ENCODE measurements around the gene PPFIBP1. TPM values are rescaled to one million over a fixed set of nuclear protein-coding genes. Genes with fewer than 3 reads are reported as not detected.

PPFIBP1 gene
- total and polyA plus RNA-seq, 9 donors = 61.3 to 216 (median 155) TPM

DNA sequence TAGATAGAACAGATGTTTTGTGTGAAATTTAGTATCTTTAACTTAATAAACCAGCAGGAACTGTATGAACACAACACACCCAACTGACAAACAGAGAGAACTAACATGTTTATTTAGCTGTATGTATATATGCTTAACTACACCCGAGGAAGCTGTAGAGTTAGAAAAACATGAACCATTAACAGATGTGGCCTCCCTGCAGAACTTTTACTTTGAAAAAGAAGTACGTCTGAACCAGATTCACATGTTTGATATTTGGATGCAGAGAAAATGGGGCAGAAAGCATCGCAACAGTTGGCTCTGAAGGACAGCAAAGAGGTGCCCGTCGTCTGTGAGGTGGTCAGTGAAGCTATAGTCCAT is 172.3 kb downstream of the PPFIBP1 start, which contains the start of gene REP15:
Gene REP15, plus strand, starts transcription at position 155 of the 360 bp plus-strand sequence. Its CDS starts 116 bp downstream, at position 271.
- H3K4me3 ChIP-seq = no peak within 1 kb of the TSS
- no peak for DNase-seq
- WGBS, 3 donors = 81 to 84% (median 83%) methylated on average over 5 of the region's 5 CpGs
- H3K9me3 ChIP-seq = no peaks in the 10 kb centered on the region
- no peaks in the 10 kb centered on the region for H3K36me3 ChIP-seq
- no peak for TF ChIP-seq EP300 (IDR thresholded peaks at IDR 0.05)
- TF ChIP-seq, protein P1, sequence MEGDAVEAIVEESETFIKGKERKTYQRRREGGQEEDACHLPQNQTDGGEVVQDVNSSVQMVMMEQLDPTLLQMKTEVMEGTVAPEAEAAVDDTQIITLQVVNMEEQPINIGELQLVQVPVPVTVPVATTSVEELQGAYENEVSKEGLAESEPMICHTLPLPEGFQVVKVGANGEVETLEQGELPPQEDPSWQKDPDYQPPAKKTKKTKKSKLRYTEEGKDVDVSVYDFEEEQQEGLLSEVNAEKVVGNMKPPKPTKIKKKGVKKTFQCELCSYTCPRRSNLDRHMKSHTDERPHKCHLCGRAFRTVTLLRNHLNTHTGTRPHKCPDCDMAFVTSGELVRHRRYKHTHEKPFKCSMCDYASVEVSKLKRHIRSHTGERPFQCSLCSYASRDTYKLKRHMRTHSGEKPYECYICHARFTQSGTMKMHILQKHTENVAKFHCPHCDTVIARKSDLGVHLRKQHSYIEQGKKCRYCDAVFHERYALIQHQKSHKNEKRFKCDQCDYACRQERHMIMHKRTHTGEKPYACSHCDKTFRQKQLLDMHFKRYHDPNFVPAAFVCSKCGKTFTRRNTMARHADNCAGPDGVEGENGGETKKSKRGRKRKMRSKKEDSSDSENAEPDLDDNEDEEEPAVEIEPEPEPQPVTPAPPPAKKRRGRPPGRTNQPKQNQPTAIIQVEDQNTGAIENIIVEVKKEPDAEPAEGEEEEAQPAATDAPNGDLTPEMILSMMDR (IDR thresholded peaks at IDR 0.05) = no peak
- no peak for TF ChIP-seq POLR2A (IDR thresholded peaks at IDR 0.05)
- no peaks in the 10 kb centered on the region for H3K4me1 ChIP-seq (ENCODE audit: insufficient read depth)
- H3K27me3 ChIP-seq = no peaks in the 10 kb centered on the region
- no peak within 1 kb of the TSS for H3K27ac ChIP-seq
- intact Hi-C loops (cut with DNase I) = loop anchor here in 1 of 4 donors (5.0 kb wide), 1 partner anchor 1234 kb away; no protein-coding TSS in a partner anchor

DNA sequence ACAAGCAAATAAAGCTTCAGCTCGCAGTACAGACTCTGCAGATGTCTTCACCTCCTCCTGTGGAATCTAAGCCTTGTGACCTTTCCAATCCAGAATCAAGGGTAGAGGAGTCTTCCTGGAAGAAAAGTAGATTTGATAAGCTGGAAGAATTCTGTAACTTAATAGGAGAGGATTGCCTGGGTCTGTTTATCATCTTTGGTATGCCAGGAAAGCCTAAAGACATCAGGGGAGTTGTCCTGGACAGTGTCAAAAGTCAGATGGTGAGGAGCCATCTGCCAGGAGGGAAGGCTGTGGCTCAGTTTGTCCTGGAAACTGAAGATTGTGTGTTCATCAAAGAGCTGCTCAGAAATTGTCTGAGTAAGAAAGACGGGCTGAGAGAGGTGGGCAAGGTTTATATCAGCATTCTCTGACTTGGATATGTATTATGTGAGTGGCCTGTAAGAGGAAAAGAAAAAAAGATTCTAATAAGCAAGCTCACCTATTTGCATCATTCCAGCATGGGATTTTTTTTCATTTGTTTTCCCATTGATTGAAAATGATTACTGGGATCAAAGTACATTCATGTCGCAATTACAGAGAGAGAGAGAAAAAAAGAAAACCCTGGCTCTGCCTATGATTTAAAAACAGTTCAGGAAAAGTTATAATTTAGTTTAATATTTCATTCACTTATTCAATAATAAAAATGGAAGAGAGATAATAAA is 173.0 kb downstream of the PPFIBP1 start:
- DNase-seq = no peak
- H3K4me3 ChIP-seq = no peak overlapping the region
- H3K27ac ChIP-seq = no peak overlapping the region
- H3K27me3 ChIP-seq = no peaks in the 10 kb centered on the region
- no peak for TF ChIP-seq EP300 (IDR thresholded peaks at IDR 0.05)
- TF ChIP-seq, protein P1 (IDR thresholded peaks at IDR 0.05) = no peak
- no peak for TF ChIP-seq POLR2A (IDR thresholded peaks at IDR 0.05)
- H3K4me1 ChIP-seq (ENCODE audit: insufficient read depth) = no peaks in the 10 kb centered on the region
- no peaks in the 10 kb centered on the region for H3K36me3 ChIP-seq
- H3K9me3 ChIP-seq = no peaks in the 10 kb centered on the region
- intact Hi-C loops (cut with DNase I) = loop anchor here in 1 of 4 donors (5.0 kb wide), 1 partner anchor 1235 kb away; no protein-coding TSS in a partner anchor
- 83 to 94% (median 90%) methylated on average over 3 of the region's 3 CpGs for WGBS, 3 donors

DNA sequence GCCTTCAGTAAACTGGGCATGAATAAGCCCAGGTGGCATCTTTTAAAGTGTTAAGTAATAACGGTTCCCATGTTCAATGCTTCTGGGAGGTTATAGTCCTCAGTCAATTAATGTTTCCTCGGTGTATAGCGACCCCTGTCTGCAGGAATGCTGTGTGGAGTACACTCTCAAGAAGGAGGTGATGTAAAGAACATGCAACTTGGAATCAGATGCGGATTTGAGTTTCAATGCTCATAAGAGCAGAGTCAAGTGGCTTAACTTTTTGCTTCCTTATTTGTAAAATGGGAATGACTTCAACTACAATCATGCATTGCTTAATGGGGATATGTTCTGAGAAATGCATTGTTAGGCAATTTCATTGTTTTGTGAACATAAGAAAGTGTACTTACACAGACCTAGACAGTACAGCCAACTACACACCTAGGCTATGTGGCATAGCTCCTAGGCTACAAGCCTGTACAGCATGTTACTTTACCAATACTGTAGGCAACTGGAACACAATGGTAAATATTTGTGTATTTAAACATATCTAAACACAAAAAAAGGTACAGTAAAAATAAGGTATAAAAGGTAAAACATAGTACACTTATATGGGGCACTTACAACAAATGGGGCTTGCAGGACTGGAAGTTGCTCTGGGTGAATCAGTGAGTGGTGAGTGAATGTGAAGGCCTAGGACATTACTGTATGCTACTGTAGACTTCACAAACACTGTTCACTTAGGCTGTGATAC is 179.9 kb downstream of the PPFIBP1 start:
- intact Hi-C loops (cut with DNase I) = no loop called here
- Histone ChIP-seq H3K27ac (no peak overlapping the region), H3K9me3 (no peaks in the 10 kb centered on the region), H3K36me3 (no peaks in the 10 kb centered on the region), H3K27me3 (no peaks in the 10 kb centered on the region), H3K4me1 (ENCODE audit: insufficient read depth) (no peaks in the 10 kb centered on the region), H3K4me3 (no peak overlapping the region)
- DNase-seq = peak; percentile 44 to 73 (median 51)
- 4 to 6% (median 4%) methylated on average over 4 of the region's 4 CpGs for WGBS, 3 donors
- TF ChIP-seq EP300 (IDR thresholded peaks at IDR 0.05) (no peak), POLR2A (IDR thresholded peaks at IDR 0.05) (no peak)
- TF ChIP-seq, protein P1 (IDR thresholded peaks at IDR 0.05) = peak; percentile 26 to 72 (median 47)

GRCh38 chr12:27705263-27705662 is 181.3 kb downstream of the PPFIBP1 start:
- Histone ChIP-seq H3K27ac (no peak overlapping the region), H3K4me1 (ENCODE audit: insufficient read depth) (peaks cover 2% of the 10 kb centered on the region), H3K9me3 (no peaks in the 10 kb centered on the region), H3K27me3 (no peaks in the 10 kb centered on the region), H3K36me3 (no peaks in the 10 kb centered on the region), H3K4me3 (no peak overlapping the region)
- 75 to 91% (median 89%) methylated on average over 8 of the region's 8 CpGs for WGBS, 3 donors
- DNase-seq = no peak
- intact Hi-C loops (cut with DNase I) = no loop called here
- no peak for TF ChIP-seq POLR2A (IDR thresholded peaks at IDR 0.05)
- TF ChIP-seq EP300 (IDR thresholded peaks at IDR 0.05) = no peak
- TF ChIP-seq, protein P1 (IDR thresholded peaks at IDR 0.05) = no peak
